Fibroblast of lung (primary cell): Measurements from ENCODE around the gene HPCAL1.

Experiments
- EZH2 ChIP-seq: IDR thresholded peaks from 2 replicates; pipeline ENCODE4 v1.5.1; 2012; ENCODE audit warnings: low read length, control low read depth, mild to moderate bottlenecking; ENCODE audit errors: missing control alignments
- TF ChIP-seq, protein P1 (sequence below), 2 donors: IDR thresholded peaks in 1 of 2; conservative IDR thresholded peaks in 1 of 2; 1 replicate in 1 of 2; 2 replicates in 1 of 2; pipeline ENCODE4 v1.5.1; 2011 to 2012; ENCODE audit warnings: low read length in 2 of 2, control low read depth in 1 of 2, inconsistent platforms in 1 of 2, low read depth in 1 of 2, mild to moderate bottlenecking in 1 of 2

DNA sequence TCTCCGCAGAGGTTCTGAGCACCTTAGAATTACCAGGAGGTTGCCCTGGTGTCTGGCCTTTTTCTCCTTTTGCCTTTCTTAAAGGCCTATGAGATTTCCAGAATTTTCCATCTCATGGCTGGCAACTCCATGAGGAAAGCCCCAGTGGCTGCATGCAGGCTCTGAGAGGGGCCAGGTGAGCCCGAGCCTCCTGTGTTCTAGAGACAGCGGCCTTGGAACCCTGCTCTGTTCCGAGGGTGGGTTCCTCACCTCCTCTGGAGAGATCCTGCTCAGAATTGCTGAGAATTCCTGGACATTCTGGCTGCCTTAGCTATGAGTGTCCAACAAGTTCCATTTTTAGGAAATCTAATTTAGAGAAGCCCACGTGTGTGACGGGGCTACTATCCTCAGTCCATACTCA lies 35.7 kb upstream of the HPCAL1 start:
- TF ChIP-seq, protein P1, sequence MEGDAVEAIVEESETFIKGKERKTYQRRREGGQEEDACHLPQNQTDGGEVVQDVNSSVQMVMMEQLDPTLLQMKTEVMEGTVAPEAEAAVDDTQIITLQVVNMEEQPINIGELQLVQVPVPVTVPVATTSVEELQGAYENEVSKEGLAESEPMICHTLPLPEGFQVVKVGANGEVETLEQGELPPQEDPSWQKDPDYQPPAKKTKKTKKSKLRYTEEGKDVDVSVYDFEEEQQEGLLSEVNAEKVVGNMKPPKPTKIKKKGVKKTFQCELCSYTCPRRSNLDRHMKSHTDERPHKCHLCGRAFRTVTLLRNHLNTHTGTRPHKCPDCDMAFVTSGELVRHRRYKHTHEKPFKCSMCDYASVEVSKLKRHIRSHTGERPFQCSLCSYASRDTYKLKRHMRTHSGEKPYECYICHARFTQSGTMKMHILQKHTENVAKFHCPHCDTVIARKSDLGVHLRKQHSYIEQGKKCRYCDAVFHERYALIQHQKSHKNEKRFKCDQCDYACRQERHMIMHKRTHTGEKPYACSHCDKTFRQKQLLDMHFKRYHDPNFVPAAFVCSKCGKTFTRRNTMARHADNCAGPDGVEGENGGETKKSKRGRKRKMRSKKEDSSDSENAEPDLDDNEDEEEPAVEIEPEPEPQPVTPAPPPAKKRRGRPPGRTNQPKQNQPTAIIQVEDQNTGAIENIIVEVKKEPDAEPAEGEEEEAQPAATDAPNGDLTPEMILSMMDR (conservative IDR thresholded peaks at IDR 0.05 in 1 of 2, IDR thresholded peaks at IDR 0.05 in 1 of 2; ENCODE audit: low read depth in 1 of 2, low read length in 2 of 2): no peak
- no peak for TF ChIP-seq EZH2
